GM18873 (cell line): Measurements from ENCODE around the gene SPEM2.

Experiments
- ATAC-seq: cut with Tn5 transposase; IDR thresholded peaks from one replicate; pipeline ENCODE4 v1.9.1; 2021; ENCODE audit warnings: mild to moderate bottlenecking, moderate library complexity, moderate number of reproducible peaks; ENCODE audit not compliant: unreplicated experiment, low FRiP score

The SPEM2 gene

GRCh38 chr17:7440113-7440833 is 14.9 kb downstream of the SPEM2 start:
- no peak for ATAC-seq

DNA sequence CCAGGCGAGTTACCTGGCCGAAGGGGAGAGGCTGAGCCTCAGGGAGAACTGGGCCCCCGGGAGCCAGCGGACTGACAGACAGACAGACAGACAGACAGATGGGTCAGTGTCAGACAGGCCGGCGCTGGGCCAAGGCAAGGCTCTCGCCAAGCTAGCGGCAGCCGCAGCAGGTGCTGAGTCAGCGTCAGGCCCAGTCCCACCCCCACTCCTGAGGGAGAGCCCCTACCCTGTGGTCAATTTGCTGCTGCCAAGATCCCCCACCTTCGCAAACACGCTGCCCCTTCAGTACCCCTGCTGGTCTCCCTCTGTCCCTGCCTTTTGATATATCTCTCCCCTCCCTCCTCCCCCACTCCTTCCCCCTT is 15.4 kb downstream of the SPEM2 start:
- ATAC-seq: no peak

DNA sequence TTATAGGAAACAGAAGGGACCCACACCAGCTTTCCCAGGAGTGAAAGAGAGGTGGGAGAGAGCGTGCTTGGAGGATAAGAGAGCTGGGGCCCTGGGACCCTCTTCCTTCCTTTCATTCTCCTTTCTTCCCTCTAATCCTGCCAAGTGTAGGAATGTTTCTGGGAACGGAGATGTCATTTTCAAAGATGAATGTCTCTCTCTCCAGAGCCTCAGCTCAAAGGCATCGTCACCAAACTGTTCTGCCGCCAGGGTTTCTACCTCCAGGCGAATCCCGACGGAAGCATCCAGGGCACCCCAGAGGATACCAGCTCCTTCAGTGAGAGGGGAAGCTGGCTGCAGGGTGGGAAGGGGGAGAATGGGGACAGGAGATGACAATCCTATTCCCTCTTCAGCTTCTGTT is 15.8 kb downstream of the SPEM2 start:
- no peak for ATAC-seq

DNA sequence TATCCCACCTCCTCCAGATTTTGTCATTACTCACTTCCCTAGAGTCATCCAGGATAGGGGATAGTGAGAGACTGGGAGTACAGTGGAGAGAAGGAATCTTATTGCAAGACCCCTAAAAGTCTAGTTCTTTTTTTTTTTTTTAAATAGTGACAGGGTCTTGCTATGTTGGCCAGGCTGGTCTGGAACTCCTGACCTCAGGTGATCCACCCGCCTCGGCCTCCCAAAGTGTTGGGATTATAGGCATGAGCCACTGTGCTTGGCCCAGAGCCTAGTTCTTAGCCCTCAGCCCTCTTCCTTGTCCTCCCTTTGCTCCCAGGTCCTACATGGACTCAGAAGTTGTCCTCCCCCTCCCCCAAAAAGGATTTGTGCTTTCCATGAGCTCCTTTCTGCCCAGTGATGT is 16.7 kb downstream of the SPEM2 start:
- no peak for ATAC-seq

DNA sequence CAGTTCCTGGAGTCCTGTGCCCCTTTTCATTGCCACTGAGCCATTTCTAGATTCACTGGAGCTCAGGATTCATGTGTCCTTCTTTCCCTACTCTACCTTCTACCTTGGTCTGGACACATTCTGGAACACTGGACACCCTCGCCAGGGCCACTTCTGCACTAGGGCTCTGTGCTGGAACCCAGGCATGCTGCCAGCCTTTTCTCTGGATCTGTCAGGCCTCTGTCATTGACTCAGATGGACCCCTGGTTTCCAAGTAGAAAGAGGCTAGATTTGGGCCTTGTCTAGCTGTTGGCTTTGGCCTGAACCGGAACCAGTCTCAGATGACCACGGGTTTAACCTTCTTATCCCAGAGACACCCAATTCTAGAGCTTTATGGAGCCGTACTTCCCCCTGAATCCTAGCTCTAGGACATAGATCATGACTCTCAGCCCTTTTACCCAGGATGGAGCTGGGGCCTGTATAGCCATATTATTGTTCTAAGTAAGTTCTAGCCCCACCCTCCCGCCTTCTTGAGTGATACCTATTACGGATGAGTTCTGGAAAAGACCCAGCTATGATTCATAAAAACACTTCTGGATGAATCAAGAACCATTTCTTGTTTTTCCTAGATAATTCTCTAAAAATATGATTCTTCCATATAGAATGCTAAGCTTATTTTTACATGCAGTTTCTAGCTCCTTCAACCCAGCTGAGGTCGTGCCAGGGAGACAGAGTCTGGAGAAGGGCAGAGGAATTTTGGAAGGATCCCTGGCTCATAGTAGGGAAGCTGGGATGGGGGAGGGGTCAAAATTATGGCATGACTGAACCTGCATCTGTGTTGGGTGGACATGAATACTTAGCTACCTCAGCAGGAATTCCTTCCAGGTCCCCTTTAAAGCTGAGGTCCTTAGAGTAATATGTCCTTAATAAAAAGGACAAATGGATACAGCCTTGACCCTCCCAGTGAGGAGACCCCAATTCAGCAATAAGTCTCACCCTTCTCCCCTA is 18.4 kb downstream of the SPEM2 start:
- no peak for ATAC-seq

- no peak for ATAC-seq
Observed at GRCh38 chr17:7444682-7445618, 19.5 kb downstream of the SPEM2 start, which contains the start of gene CHRNB1. Gene CHRNB1 (plus strand): TSS chr17:7445061. CDS start chr17:7445128, 67 bp downstream.

DNA sequence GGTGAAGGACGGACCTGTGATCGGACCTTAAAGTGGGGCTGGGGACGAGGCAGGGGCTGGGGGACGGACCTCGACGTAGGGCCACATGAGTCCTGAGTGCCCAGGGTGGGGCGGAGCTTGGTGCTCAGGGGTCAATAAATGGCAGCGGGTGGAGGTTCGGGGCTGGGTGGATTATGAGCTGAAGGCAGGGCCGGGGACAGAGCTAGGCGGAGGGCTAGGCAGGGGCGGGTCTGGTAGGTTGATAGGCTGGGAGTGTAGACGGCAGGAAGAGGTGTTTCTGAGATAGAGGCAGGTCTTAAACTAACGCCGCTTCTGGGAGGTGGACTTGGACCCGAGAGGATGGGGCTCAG is 20.2 kb downstream of the SPEM2 start:
- no peak for ATAC-seq

GRCh38 chr17:7448461-7448860 is 23.0 kb downstream of the SPEM2 start:
- no peak for ATAC-seq

GRCh38 chr17:7459961-7460545 is 34.6 kb downstream of the SPEM2 start:
- ATAC-seq: no peak

DNA sequence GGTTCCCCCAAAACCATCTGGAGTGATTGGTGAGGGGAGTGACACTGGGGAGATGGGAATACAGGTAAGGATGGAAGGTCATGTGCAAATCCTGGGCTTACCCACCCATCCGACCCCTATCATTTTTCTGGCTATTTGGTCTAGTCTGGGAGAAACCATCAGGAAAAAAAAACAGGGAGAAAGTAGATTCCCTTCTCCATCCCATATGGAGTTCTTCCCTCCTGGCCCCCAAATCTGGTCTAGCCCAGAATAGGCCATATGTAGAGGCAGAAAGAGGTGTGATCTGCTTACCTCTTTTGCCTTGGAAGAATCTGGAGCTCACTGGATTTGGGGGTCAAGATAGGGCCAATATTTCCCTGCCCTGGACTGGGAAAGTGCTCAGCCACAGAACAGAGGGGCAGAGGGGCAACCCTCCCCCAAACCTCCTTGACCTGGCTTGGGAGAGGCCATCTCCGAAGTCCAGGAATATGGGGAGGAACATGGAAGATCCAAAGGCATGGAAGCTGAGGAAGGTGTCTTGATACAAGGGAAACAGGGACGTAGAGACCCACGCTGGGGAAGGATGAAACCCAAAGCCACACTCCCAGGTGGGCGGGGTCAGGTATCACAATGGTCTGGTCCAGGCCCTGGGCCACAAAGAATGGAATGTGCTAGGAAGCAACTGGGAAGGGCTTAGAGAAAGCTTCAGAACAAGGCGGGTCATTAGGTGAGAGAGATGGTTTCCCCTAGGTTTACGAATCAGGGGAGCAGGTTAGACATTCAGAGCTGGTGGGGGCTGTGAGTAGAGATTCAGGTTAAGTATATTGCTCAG is 35.6 kb downstream of the SPEM2 start:
- ATAC-seq: no peak

GRCh38 chr17:7462474-7463371 is 37.3 kb downstream of the SPEM2 start:
- ATAC-seq: no peak

DNA sequence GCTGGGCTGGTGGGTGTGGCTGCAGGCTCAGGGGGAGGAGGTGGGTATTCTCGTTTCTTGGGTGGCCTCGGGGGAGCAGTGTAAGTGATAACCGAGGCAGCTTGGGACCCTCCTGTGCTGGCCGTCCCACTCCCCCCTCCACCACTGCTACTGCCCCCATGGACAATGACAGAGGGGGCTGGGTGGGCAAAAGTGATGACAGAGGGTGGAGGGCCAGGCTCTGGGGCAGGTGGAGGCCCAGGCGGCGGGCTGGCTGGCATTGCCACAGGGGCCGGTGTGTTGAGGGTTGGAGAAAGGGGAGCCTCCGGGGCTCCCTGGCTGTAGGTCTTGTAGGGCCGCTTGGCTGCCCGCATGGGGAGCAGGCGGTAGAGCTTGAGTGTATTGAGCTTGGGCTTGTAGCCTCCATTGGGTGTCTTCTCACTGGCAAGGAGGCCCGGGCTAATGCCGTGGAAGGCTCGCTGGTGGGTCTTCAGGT is 38.0 kb downstream of the SPEM2 start:
- ATAC-seq: no peak

GRCh38 chr17:7464081-7464480 is 38.7 kb downstream of the SPEM2 start:
- ATAC-seq: no peak

- no peak for ATAC-seq
Observed at GRCh38 chr17:7465597-7466275, 40.3 kb downstream of the SPEM2 start.

DNA sequence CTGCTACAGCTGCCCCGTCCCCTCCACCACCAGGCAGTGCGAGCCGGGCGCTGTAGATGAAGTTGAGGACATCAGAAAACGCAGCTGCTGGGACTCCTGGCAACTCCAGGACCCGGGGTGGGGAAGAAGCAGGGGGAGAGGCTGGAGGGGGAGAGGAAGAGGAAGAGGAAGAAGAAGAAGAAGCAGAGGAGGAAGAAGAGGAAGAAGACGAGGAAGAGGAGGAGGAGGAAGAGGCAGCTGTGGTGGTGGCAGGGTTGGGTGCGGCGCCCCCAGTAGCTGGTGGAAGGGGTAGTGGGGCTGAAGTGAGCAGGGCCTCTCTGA is 40.9 kb downstream of the SPEM2 start:
- no peak for ATAC-seq

DNA sequence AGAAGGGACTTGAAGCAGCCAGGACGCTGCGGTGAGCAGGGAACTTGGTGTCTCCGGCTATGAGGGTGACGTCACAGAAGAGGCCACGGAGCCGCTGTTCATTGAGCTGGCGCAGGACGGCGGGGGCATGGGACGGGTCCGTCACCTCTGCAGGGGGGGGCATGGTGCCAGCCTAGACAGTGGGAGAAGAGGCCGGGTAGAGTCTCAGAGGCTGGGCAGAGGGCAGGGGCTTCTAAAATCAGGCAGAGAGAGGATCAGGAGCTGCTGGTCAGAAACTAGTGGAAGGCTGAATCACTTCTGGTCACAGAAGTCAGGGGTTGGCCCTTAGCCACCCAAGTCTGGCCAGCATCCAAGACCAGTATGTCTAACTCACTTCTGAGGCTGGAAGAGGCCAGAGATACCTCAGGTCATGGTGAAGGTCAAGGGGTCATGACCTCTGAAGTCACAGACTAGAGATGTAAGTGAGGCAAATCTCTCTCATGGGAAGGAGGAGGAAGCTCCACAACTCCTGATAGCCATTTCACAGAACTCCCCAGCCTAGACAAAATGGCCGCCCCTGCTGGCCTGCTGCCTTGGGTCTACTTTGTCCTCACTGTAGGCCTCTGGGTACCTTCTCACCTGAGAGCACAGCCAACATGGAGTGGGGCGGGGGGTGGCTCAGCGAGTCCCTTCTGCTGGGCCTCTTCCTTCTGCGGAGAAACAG is 41.4 kb downstream of the SPEM2 start:
- no peak for ATAC-seq

GRCh38 chr17:7467498-7467897 is 42.1 kb downstream of the SPEM2 start:
- no peak for ATAC-seq
